Measurements from ENCODE around the gene ULK1. TPM values are rescaled to one million over a fixed set of nuclear protein-coding genes. Genes with fewer than 3 reads are reported as not detected.

Gene ULK1
- total and polyA plus RNA-seq, 4 donors: 15.4 to 32.8 (median 22.8) TPM

DNA sequence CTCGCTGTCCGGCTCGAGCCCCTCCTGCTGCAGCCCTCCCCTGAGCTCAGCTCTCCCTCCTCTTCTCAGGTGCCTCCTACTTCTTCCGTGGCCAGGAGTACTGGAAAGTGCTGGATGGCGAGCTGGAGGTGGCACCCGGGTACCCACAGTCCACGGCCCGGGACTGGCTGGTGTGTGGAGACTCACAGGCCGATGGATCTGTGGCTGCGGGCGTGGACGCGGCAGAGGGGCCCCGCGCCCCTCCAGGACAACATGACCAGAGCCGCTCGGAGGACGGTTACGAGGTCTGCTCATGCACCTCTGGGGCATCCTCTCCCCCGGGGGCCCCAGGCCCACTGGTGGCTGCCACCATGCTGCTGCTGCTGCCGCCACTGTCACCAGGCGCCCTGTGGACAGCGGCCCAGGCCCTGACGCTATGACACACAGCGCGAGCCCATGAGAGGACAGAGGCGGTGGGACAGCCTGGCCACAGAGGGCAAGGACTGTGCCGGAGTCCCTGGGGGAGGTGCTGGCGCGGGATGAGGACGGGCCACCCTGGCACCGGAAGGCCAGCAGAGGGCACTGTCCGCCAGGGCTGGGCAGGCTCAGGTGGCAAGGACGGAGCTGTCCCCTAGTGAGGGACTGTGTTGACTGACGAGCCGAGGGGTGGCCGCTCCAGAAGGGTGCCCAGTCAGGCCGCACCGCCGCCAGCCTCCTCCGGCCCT lies 43.4 kb upstream of the ULK1 start:
- TF ChIP-seq, protein P1, sequence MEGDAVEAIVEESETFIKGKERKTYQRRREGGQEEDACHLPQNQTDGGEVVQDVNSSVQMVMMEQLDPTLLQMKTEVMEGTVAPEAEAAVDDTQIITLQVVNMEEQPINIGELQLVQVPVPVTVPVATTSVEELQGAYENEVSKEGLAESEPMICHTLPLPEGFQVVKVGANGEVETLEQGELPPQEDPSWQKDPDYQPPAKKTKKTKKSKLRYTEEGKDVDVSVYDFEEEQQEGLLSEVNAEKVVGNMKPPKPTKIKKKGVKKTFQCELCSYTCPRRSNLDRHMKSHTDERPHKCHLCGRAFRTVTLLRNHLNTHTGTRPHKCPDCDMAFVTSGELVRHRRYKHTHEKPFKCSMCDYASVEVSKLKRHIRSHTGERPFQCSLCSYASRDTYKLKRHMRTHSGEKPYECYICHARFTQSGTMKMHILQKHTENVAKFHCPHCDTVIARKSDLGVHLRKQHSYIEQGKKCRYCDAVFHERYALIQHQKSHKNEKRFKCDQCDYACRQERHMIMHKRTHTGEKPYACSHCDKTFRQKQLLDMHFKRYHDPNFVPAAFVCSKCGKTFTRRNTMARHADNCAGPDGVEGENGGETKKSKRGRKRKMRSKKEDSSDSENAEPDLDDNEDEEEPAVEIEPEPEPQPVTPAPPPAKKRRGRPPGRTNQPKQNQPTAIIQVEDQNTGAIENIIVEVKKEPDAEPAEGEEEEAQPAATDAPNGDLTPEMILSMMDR (IDR thresholded peaks at IDR 0.05; ENCODE audit: control extremely low read depth, extremely low read depth): peak; percentile 45
- Histone ChIP-seq H3K4me3 (no peak overlapping the region), H3K9me3 (ENCODE audit: control insufficient read depth in 4 of 4, insufficient read depth in 3 of 4, low read length in 3 of 4) (no peaks in the 10 kb centered on the region), H3K27me3 (ENCODE audit: control insufficient read depth in 3 of 3, insufficient read depth in 3 of 3, low read length in 2 of 3) (peaks cover 0 to 3% (median 0%) of the 10 kb centered on the region in 3 donors), H3K27ac (ENCODE audit: low read depth in 1 of 2, low read length in 1 of 2) (no peak overlapping the region), H3K4me1 (ENCODE audit: control insufficient read depth in 5 of 5, insufficient read depth in 5 of 5, low read length in 5 of 5) (no peaks in the 10 kb centered on the region), H3K36me3 (ENCODE audit: control insufficient read depth in 4 of 4, insufficient read depth in 4 of 4, low read length in 4 of 4) (no peaks in the 10 kb centered on the region), H3K9ac (ENCODE audit: insufficient read depth in 1 of 2, low read length in 2 of 2) (no peak overlapping the region)
- ATAC-seq (ENCODE audit: insufficient read depth, low FRiP score): no peak
- 88 to 89% methylated on average over 32 to 41 of the region's 41 CpGs for WGBS, 2 donors
- DNase-seq: peak in 2 of 3 donors; percentile 8 to 43

DNA sequence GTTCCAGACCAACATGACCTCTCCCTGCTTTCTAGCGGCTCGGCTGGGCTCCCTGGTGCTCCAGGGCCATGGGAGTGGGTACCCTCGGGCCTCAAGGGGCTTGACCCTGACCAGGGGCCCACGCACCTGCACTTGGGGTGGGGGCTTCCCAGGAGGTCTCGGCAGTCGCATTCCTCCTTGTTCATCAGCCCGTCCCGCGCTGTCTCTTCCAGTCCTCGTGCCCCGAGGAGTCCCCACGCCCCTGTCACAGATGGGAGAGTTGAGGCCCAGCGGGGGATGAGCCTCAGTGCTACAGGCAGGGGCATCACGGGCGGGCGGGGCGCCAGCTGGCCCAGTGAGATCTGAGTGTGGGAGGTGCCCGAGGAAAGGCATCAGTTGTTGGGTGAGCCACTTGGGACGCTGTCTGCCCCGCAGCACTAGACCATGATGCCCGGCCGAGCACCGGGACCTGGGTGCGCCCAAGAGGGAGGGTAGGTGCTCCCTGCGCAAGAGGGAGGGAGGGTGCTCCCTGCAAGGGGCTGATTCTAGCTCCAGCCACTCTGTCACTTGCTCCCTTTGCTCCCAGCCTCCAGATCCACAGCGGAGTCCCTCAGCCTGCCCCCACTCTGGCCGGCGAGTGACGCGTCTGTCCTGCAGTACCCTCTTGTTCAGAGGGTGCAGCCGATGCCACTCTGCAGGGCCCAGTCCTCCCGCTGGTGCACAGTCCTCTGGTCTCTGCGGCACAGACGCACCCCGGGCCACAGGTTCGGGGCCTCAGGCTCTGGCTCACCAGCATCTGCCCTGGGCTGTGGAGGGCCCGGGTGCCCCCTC lies 42.5 kb upstream of the ULK1 start:
- Histone ChIP-seq H3K4me3 (no peak overlapping the region), H3K9me3 (ENCODE audit: control insufficient read depth in 4 of 4, insufficient read depth in 3 of 4, low read length in 3 of 4) (no peaks in the 10 kb centered on the region), H3K27ac (ENCODE audit: low read depth in 1 of 2, low read length in 1 of 2) (no peak overlapping the region), H3K36me3 (ENCODE audit: control insufficient read depth in 4 of 4, insufficient read depth in 4 of 4, low read length in 4 of 4) (no peaks in the 10 kb centered on the region), H3K4me1 (ENCODE audit: control insufficient read depth in 5 of 5, insufficient read depth in 5 of 5, low read length in 5 of 5) (no peaks in the 10 kb centered on the region), H3K9ac (ENCODE audit: insufficient read depth in 1 of 2, low read length in 2 of 2) (no peak overlapping the region), H3K27me3 (ENCODE audit: control insufficient read depth in 3 of 3, insufficient read depth in 3 of 3, low read length in 2 of 3) (peaks cover 0 to 3% (median 0%) of the 10 kb centered on the region in 3 donors)
- TF ChIP-seq, protein P1 (IDR thresholded peaks at IDR 0.05; ENCODE audit: control extremely low read depth, extremely low read depth): no peak
- ATAC-seq (ENCODE audit: insufficient read depth, low FRiP score) (no peak), DNase-seq (no peak)
- 76 to 79% methylated on average over 34 to 37 of the region's 37 CpGs for WGBS, 2 donors

DNA sequence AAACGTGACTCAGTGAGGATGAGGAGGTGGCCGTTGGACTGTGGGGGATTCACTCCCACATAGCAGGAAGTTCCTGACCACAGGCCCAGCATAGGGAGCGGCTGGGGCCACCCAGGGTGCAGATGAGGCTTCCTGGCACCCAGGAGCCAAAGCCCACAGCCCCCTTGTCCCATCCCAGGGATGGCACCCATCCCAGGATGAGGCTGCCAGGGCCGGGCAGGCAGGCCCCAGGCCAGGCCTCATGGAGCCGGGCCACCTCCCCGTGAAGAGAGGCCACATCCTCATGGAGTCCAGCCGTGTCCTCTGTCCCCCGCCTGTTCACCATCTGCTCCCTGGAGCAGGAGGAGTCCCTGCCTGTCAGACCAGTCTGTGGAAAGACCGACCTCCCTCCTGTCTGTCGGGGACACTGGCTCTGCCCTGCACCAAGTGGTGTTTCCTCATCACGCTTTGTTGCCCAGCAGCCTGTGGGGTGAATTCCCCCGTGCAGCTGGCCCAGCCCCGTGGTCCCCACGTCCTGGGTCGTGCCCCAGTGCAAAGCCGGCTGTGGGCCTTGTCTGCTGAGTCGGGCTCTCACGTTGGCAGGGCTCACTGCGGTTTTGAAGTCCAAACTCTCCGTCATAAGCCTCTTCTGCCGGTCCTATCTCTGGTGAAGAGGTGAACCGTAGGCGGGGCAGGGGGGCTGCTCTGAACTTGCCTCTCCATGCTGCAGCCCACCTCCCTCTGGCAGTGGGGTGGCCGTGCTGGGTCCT lies 41.7 kb upstream of the ULK1 start:
- no peaks in the 10 kb centered on the region for H3K4me1 ChIP-seq (ENCODE audit: control insufficient read depth in 5 of 5, insufficient read depth in 5 of 5, low read length in 5 of 5)
- peaks cover 0 to 3% (median 0%) of the 10 kb centered on the region in 3 donors for H3K27me3 ChIP-seq (ENCODE audit: control insufficient read depth in 3 of 3, insufficient read depth in 3 of 3, low read length in 2 of 3)
- 34 to 45% methylated on average over 23 to 24 of the region's 24 CpGs for WGBS, 2 donors
- H3K36me3 ChIP-seq (ENCODE audit: control insufficient read depth in 4 of 4, insufficient read depth in 4 of 4, low read length in 4 of 4): no peaks in the 10 kb centered on the region
- no peak for DNase-seq
- H3K9ac ChIP-seq (ENCODE audit: insufficient read depth in 1 of 2, low read length in 2 of 2): no peak overlapping the region
- ATAC-seq (ENCODE audit: insufficient read depth, low FRiP score): no peak
- no peak overlapping the region for H3K4me3 ChIP-seq
- TF ChIP-seq, protein P1 (IDR thresholded peaks at IDR 0.05; ENCODE audit: control extremely low read depth, extremely low read depth): no peak
- H3K9me3 ChIP-seq (ENCODE audit: control insufficient read depth in 4 of 4, insufficient read depth in 3 of 4, low read length in 3 of 4): no peaks in the 10 kb centered on the region
- H3K27ac ChIP-seq (ENCODE audit: low read depth in 1 of 2, low read length in 1 of 2): no peak overlapping the region
